Activated naive CD4-positive, alpha-beta T cell treated with anti-CD3 and anti-CD28 coated beads for 36 hours (primary cell): ENCODE data around the gene LRRC4B. TPM values are rescaled to one million over a fixed set of nuclear protein-coding genes. Genes with fewer than 3 reads are reported as not detected.
"Not testable (repeated sequence)": the region's sequence is repeated elsewhere in the genome, so short reads cannot be mapped to it uniquely, and the experiment has no call there.

Experiments
- CTCF ChIA-PET: fragments of 350-600 bp; sonication (Branson Sonifier 250); formaldehyde crosslinking; loops from one replicate; lab custom pipeline; 2021; ENCODE audit warnings: antibody characterized with exemption; lab: Charles Lee
- DNase-seq: peaks from one replicate; pipeline ENCODE4 v3.0.0-alpha.2; 2020
- H3K27ac Mint-ChIP-seq: one replicate; pipeline ENCODE4 v1.8.0; 2021; ENCODE audit warnings: mild to moderate bottlenecking, mixed read lengths
- H3K27me3 Mint-ChIP-seq: one replicate; pipeline ENCODE4 v1.8.0; 2021; ENCODE audit warnings: low read depth, mixed read lengths
- H3K36me3 Mint-ChIP-seq: one replicate; pipeline ENCODE4 v1.8.0; 2021; ENCODE audit warnings: low read depth, mixed read lengths
- H3K4me1 Mint-ChIP-seq: one replicate; pipeline ENCODE4 v1.8.0; 2021; ENCODE audit warnings: low read depth, mixed read lengths
- H3K4me3 Mint-ChIP-seq: one replicate; pipeline ENCODE4 v1.8.0; 2021; ENCODE audit warnings: mild to moderate bottlenecking, moderate library complexity, mixed read lengths
- H3K9me3 Mint-ChIP-seq: one replicate; pipeline ENCODE4 v1.8.0; 2021; ENCODE audit warnings: mixed read lengths
- intact Hi-C: fragments of 100-400 bp; cut with micrococcal nuclease; formaldehyde crosslinking; loops from one replicate; pipeline ENCODE4 v1.15.1; 2023
- total RNA-seq, 2 experiments: library from RNA; stranded (reverse); gene quantifications; one replicate each; pipeline ENCODE4 v1.2.3, GENCODE V29; 2021

Gene LRRC4B
- total RNA-seq, 2 experiments from 2014 or later, result not detected

DNA sequence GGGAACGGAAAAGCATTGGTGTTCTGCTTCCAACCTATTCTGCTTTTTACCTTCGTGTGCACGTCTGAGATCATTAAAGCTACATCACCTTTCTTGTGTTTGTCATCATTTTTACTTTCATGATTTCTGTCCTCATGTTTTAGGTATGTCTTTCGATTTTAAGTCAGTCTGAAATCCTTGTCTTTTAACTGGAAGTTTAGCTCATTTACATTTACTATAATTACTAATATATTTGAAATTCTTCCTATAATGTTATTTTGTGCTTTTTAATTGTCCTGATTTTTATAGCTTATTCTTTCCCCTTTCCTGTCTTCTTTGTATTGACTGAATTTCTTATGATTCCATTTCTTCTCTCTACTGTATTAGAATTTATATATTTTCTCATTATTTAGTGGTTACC, 35.3 kb downstream of the LRRC4B start:
- intact Hi-C loops, result no loop called here
- Mint-ChIP-seq H3K27me3 (peaks cover 29% of the 10 kb centered on the region), H3K4me3 (no peak overlapping the region), H3K36me3 (peaks cover 2% of the 10 kb centered on the region), H3K27ac (no peak overlapping the region), H3K4me1 (peaks cover 5% of the 10 kb centered on the region), H3K9me3 (peaks cover 11% of the 10 kb centered on the region)
- DNase-seq, result no peak
- CTCF ChIA-PET, result interaction anchor here (0.6 to 1.2 kb wide), 2 partner anchors 21 to 389 kb away, joined by 3 to 4 read pairs; no protein-coding TSS in a partner anchor

DNA sequence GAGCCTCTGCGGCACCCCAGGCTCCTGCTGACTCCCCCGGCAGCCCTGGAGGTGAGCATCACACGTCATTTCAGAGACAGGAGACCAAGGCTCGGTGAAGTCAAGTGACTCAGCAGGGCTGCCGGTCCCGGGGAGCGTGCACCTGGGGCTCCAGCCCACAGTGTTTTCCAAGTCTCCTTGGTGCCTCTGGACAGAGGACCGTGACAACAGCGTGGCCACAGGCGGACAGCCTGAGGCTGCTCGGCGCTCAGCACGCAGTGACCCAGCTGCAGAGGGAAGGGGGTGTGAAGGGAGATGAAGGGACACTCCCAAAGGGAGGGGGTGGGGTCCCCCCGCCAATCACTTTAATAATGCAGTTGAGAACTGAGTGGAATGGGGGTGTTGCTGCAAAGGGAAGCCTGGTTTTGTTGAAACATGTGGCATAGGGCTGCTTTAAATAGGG, 37.0 kb downstream of the LRRC4B start:
- H3K27ac Mint-ChIP-seq, result no peak overlapping the region
- no peak for DNase-seq
- intact Hi-C loops, result no loop called here
- H3K4me3 Mint-ChIP-seq, result no peak overlapping the region
- H3K4me1 Mint-ChIP-seq, result no peaks in the 10 kb centered on the region
- peaks cover 24% of the 10 kb centered on the region for H3K27me3 Mint-ChIP-seq
- CTCF ChIA-PET, result no interaction called here
- peaks cover 2% of the 10 kb centered on the region for H3K36me3 Mint-ChIP-seq
- H3K9me3 Mint-ChIP-seq, result peaks cover 11% of the 10 kb centered on the region

DNA sequence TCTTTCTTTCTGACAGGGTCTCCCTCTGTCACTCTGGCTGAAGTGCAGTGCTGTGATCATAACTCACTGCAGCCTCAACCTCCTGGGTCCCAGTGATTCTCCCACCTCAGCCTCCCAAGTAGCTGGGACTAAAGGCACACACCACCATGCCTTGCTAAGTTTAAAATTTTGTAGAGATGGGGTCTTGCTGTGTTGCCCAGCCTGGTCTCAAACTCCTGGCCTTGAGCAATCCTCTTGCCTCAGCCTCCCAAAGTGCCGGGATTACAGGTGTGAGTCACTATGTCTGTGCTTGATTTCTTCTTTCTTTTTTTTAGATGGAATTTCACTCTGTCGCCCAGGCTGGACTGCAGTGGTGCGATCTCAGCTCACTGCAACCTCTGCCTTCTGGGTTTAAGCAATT, 40.2 kb downstream of the LRRC4B start:
- intact Hi-C loops, DNase-seq, H3K4me3 Mint-ChIP-seq, H3K4me1 Mint-ChIP-seq, H3K9me3 Mint-ChIP-seq, CTCF ChIA-PET, H3K27ac Mint-ChIP-seq, H3K36me3 Mint-ChIP-seq: not testable (repeated sequence)
- H3K27me3 Mint-ChIP-seq, result peaks cover 20% of the 10 kb centered on the region

DNA sequence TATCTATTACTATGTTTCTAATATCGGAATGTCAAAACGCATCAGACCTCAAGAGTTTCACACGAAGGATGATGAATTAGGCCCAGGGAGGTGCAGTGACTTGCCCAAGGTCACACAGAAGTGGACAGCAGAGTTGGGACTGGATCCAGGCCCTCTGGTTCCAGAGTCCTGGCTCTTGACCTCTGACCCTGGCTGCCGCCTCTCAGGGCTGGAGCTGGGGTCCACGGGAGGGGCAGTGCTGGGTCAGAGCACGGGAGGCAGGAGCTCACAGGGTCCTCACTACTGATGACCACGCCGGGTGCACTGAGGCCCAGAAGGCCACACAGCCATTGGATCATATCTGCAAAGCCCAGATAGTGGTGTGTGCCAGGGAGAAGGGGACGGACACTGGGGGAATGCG, 45.4 kb downstream of the LRRC4B start:
- intact Hi-C loops, result no loop called here

DNA sequence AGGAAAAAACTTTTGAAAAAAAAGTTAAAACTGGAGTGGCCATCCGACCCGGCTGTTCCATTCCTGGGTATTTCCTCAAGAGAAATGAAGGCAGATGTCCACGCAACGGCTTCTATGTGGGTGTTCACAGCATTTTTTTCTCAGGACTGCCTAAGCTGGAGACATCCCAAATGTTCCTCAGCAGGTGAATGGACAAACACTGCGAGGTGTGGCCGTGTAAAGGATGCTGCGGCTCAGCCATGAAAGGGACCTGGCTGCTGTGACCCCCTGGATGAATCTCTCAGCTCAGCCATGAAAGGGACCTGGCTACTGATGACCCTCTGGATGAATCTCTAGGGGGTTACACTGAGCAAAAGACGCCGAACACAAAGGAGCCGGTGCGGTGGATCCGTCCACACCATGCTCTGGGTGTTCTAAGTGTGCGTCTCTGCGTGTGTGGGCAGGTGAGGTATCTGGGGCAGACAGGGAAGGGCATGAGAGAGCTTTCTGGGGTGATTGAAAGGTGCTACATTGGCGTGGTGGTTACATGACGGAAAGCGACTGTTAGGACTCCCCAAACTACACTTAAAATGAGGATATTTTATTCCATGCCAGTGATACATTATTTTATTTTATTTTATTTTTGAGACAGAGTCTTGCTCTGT, 47.3 kb downstream of the LRRC4B start:
- Mint-ChIP-seq H3K27ac (no peak overlapping the region), H3K27me3 (peaks cover 13% of the 10 kb centered on the region), H3K36me3 (no peaks in the 10 kb centered on the region), H3K4me1 (no peaks in the 10 kb centered on the region), H3K4me3 (no peak overlapping the region), H3K9me3 (no peaks in the 10 kb centered on the region)
- CTCF ChIA-PET, result no interaction called here
- DNase-seq, result no peak
- intact Hi-C loops, result no loop called here

More for the DNA sequence above, 45.4 kb downstream of the LRRC4B start:
- no peak for DNase-seq
- H3K9me3 Mint-ChIP-seq, result no peaks in the 10 kb centered on the region
- no peak overlapping the region for H3K27ac Mint-ChIP-seq
- no peak overlapping the region for H3K4me3 Mint-ChIP-seq
- no peaks in the 10 kb centered on the region for H3K36me3 Mint-ChIP-seq
- peaks cover 13% of the 10 kb centered on the region for H3K27me3 Mint-ChIP-seq
- CTCF ChIA-PET, result interaction anchor here (0.7 kb wide), 1 partner anchor 33 kb away, joined by 3 read pairs; no protein-coding TSS in a partner anchor
- no peaks in the 10 kb centered on the region for H3K4me1 Mint-ChIP-seq

DNA sequence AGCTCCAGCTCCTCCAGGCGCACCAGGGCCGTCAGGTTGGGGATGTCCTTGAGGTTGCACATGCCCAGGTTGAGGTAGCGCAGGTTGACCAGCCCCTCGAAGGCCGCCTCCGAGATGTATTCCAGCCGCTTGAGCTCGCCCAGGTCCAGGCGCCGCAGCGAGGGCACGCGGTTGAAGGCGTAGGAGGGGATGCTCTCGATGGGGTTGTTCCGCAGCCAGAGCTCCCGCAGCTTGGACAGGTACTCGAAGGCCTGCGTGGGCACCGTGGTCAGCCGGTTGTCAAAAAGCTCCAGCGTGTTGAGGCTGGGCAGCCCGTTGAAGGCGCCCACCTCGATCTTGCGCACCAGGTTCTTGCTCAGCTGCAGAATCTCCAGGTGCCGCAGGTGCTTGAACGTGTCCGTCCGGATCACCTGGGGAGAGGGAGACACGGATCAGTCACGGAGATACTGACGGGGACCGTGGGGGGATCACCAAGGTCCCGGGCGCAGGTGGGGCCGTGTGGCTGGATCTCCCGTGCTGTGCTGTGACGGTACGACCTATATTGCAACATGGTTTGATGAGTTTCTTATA, 49.1 kb downstream of the LRRC4B start:
- Mint-ChIP-seq H3K9me3 (no peaks in the 10 kb centered on the region), H3K27ac (no peak overlapping the region), H3K27me3 (peaks cover 24% of the 10 kb centered on the region), H3K4me1 (peaks cover 3% of the 10 kb centered on the region), H3K36me3 (no peaks in the 10 kb centered on the region), H3K4me3 (no peak overlapping the region)
- DNase-seq, result no peak
- CTCF ChIA-PET, result no interaction called here
- intact Hi-C loops, result loop anchor here (10.0 kb wide), 1 partner anchor 1186 kb away; no protein-coding TSS in a partner anchor

DNA sequence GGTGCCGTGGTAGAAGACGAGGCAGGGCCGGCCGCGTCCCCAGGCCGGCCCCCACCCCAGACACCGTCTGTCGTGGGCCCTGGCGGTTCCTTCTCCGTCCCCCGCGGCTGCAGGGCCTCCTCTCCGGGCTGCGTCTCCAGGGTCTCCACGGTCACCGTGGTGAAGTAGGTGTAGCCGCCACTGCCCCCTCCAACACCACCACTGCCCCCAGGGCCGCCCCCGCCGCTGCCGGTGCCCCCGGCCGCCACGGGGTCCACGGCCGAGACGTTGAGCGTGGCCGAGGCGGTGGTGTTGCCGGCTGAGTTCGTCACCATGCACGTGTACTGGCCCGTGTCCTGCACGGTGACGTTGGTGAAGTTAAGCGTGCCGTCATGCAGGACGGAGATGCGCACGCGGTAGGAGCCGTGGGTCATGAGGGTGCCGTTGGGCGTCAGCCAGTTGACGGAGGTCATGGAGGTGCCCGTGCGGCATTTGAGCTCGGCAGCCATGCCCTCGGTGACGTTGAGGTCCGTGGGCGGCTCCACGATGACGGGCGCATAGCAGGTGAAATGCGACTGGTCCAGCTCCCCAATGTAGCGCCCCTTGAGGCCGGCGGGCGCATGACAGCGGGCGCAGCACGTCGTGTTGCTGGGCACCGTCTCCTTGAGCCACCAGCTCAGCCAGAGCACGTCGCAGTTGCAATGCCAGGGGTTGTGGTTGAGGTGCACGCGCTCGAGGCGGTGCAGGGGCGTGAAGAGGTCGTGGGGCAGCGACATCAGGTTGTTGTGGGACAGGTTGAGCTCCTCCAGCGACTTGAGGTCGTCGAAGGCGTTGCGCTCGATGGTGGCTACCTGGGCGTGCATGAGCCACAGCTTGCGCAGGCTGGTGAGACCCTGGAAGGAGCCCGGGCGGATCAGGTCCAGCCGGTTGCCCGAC, 49.9 kb downstream of the LRRC4B start:
- H3K27ac Mint-ChIP-seq, result no peak overlapping the region
- H3K9me3 Mint-ChIP-seq, result no peaks in the 10 kb centered on the region
- CTCF ChIA-PET, result no interaction called here
- H3K4me1 Mint-ChIP-seq, result peaks cover 3% of the 10 kb centered on the region
- H3K36me3 Mint-ChIP-seq, result no peaks in the 10 kb centered on the region
- no peak for DNase-seq
- no peak overlapping the region for H3K4me3 Mint-ChIP-seq
- intact Hi-C loops, result loop anchor here (10.0 kb wide), 1 partner anchor 1186 kb away; no protein-coding TSS in a partner anchor
- peaks cover 27% of the 10 kb centered on the region for H3K27me3 Mint-ChIP-seq

DNA sequence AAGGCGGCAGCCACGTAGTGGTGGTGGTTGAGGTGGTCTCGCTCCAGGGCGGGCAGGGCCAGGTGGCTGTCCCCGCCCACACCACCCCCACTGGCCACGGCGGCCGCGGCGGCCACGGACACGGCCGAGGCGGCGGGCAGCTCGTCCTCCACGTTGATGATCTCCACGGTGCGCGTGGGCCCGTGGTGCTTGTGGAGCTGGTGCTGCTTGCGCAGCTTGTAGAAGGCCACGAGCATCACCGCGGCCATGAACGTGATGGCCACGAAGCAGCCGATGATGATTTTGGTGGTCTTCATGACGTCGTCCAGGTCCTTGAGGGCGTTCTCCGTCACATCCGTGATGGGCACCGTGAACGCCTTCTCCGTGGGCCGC, 50.5 kb downstream of the LRRC4B start:
- Mint-ChIP-seq H3K36me3 (no peaks in the 10 kb centered on the region), H3K27ac (no peak overlapping the region), H3K4me1 (peaks cover 3% of the 10 kb centered on the region), H3K27me3 (peaks cover 31% of the 10 kb centered on the region), H3K4me3 (no peak overlapping the region), H3K9me3 (no peaks in the 10 kb centered on the region)
- DNase-seq, result no peak
- intact Hi-C loops, result loop anchor here (10.0 kb wide), 1 partner anchor 1187 kb away; no protein-coding TSS in a partner anchor
- CTCF ChIA-PET, result no interaction called here

DNA sequence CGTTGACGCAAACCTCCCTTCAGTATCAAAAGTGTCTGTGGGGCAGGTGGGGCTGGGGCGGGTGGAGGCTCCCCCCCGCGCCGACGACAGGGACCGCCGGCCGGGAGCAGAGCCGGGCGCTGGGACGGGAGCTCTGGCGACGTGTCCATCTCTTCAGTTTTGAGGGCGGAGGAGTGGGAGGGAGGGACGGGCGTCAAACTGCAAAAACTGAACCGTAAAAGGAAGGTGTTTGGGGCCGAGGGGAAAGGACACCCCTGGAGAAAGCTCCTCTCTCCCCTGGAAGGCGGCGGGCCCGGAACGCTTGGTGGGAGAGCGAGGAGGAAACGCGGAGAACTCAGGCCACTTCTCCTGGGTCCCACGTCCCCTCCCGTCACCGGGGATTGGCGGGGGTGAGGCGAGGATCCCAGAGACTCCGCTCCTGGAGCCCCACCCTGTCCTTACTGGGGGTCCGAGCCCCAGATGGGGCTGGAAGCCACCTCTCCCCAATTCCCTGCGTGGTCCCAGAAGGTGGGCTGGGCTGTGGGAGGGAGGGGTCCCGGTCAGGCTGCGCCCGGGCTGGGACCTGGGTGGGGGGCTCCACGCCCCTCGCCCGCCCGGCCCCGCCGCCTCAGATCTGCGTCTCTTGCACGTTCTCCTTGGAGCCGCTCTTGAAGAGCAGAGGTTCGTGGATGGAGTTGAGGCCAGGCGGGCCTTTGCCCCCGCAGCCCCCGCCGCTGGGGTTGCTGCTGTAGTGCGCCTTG, 51.1 kb downstream of the LRRC4B start:
- Mint-ChIP-seq H3K27ac (no peak overlapping the region), H3K4me3 (no peak overlapping the region), H3K4me1 (peaks cover 3% of the 10 kb centered on the region), H3K27me3 (peaks cover 32% of the 10 kb centered on the region), H3K36me3 (no peaks in the 10 kb centered on the region), H3K9me3 (no peaks in the 10 kb centered on the region)
- CTCF ChIA-PET, result no interaction called here
- DNase-seq, result no peak
- intact Hi-C loops, result loop anchor here (10.0 kb wide), 1 partner anchor 1188 kb away; no protein-coding TSS in a partner anchor

DNA sequence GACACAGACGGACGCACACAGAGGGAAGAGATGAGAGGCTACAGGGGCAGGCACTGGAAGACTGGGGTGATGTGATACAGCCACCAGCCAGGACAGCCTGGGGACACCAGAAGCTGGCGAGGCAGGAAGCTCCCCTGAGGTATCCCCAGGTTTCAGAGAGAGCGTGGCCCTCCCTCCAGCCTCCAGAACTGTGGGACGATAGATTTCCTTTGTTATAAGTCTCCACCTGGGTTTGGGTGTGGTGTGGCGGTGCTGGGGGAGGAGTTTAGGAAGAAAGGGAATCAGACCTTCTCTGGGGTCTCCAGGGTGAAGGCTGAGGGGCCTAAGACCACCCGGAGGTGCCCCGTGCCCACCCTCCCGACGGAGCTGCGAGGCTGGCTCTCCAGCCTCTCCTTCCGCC, 51.8 kb downstream of the LRRC4B start:
- H3K27me3 Mint-ChIP-seq, result peaks cover 32% of the 10 kb centered on the region
- H3K4me1 Mint-ChIP-seq, result peaks cover 7% of the 10 kb centered on the region
- no peak for DNase-seq
- H3K4me3 Mint-ChIP-seq, result no peak overlapping the region
- H3K27ac Mint-ChIP-seq, result no peak overlapping the region
- H3K9me3 Mint-ChIP-seq, result no peaks in the 10 kb centered on the region
- intact Hi-C loops, result loop anchor here (10.0 kb wide), 1 partner anchor 1188 kb away; no protein-coding TSS in a partner anchor
- H3K36me3 Mint-ChIP-seq, result no peaks in the 10 kb centered on the region
- CTCF ChIA-PET, result no interaction called here

DNA sequence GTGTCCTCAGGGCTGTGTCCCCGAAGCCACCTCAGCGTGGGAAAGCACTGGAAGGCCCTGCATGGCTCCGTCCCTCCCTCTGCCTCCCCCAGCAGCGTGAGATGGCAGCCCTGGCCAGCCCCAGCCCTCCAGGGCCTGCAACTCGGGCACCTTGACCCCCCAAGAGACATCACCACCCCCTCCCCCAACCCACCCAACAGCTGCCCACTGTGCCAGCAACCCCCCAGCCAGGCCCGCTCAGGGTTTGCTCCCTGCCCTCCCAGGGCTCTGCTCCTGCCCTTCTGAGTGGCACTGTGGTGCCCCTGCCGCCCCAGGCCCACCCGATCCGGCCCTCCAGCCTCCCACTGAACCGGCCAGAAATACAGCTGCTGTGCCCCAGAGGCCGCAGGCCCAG, 53.1 kb downstream of the LRRC4B start:
- Mint-ChIP-seq H3K4me1 (peaks cover 14% of the 10 kb centered on the region), H3K36me3 (no peaks in the 10 kb centered on the region), H3K27me3 (peaks cover 29% of the 10 kb centered on the region), H3K27ac (no peak overlapping the region), H3K4me3 (no peak overlapping the region), H3K9me3 (no peaks in the 10 kb centered on the region)
- CTCF ChIA-PET, result no interaction called here
- intact Hi-C loops, result loop anchor here (10.0 kb wide), 1 partner anchor 1190 kb away; no protein-coding TSS in a partner anchor
- no peak for DNase-seq
